Endothelial cell of umbilical vein (primary cell): ENCODE measurements around the gene PLAGL1.

Source experiments
- EZH2 ChIP-seq: IDR thresholded peaks from 2 replicates; pipeline ENCODE4 v1.6.1; 2012; ENCODE audit warnings: borderline replicate concordance, low read depth, mild to moderate bottlenecking, moderate library complexity, low read length, inconsistent platforms; ENCODE audit not compliant: severe bottlenecking
- FOS ChIP-seq: IDR thresholded peaks from 2 replicates; pipeline ENCODE4 v1.6.1; 2011; ENCODE audit warnings: mild to moderate bottlenecking, low read length, moderate library complexity, borderline replicate concordance; ENCODE audit not compliant: insufficient read depth
- JUN ChIP-seq: IDR thresholded peaks from 2 replicates; pipeline ENCODE4 v1.6.1; 2011; ENCODE audit warnings: borderline replicate concordance, low read depth; ENCODE audit not compliant: insufficient read length, insufficient read depth
- MYC ChIP-seq: IDR thresholded peaks from one replicate; pipeline ENCODE4 v1.6.1; 2011; ENCODE audit warnings: mild to moderate bottlenecking, low read depth, low read length
- POLR2A ChIP-seq: IDR thresholded peaks from 2 replicates; pipeline ENCODE4 v1.6.1; 2012; ENCODE audit warnings: low read depth, mild to moderate bottlenecking, control low read depth, low read length
- POLR2AphosphoS5 ChIP-seq: IDR thresholded peaks from 2 replicates; pipeline ENCODE4 v1.6.1; 2012; ENCODE audit warnings: low read depth, mild to moderate bottlenecking, control low read depth, low read length, moderate library complexity; ENCODE audit not compliant: insufficient read depth
- TF ChIP-seq, protein P1 (sequence below), 2 donors: IDR thresholded peaks; 1 replicate in 1 of 2; 2 replicates in 1 of 2; pipeline ENCODE4 v1.5.1; 2011; ENCODE audit warnings: low read length in 2 of 2, mild to moderate bottlenecking in 2 of 2, moderate library complexity in 2 of 2, control low read depth in 1 of 2, inconsistent platforms in 1 of 2, low read depth in 1 of 2; ENCODE audit not compliant: insufficient read depth in 1 of 2; ENCODE audit errors: extremely low read depth in 1 of 2
- TF ChIP-seq, protein P2 (sequence below): IDR thresholded peaks from 2 replicates; pipeline ENCODE4 v1.6.1; 2011; ENCODE audit not compliant: insufficient read depth, insufficient read length

DNA sequence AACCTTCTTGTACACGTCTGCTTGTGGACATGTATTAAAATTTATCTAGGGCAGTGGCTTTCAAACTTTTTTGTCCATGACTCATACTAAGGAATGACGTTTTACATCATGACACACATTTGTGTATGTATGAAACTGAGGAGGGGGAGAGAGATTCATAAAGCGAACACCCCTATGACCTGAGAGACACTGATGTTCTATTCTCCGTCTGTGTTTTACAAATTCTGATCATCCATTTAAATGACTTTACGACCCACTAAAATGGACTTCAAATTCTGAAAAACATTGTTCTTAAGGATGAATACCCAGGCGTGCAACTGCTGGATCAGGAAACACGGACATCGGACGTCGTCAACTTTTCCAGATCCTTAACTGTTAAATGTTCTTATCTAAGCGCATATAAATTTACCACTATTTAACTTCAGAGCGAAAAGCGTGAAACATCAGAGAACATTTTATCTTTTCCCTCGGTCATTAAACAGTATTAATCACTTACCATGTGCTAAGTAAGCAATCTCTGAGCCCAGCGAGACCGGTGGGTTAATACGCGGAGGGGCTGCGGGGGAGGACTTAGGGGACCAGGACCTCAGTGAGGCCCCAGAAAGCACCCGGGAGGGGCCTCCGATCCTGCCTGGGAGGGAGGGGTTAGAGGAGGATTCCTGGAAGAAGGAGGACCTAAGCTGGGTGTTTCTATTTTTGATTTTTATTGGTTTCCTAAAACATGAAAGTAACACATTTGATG lies 1.2 kb downstream of the PLAGL1 start:
- no peak for TF ChIP-seq POLR2A
- no peak for TF ChIP-seq EZH2
- TF ChIP-seq, protein P1, sequence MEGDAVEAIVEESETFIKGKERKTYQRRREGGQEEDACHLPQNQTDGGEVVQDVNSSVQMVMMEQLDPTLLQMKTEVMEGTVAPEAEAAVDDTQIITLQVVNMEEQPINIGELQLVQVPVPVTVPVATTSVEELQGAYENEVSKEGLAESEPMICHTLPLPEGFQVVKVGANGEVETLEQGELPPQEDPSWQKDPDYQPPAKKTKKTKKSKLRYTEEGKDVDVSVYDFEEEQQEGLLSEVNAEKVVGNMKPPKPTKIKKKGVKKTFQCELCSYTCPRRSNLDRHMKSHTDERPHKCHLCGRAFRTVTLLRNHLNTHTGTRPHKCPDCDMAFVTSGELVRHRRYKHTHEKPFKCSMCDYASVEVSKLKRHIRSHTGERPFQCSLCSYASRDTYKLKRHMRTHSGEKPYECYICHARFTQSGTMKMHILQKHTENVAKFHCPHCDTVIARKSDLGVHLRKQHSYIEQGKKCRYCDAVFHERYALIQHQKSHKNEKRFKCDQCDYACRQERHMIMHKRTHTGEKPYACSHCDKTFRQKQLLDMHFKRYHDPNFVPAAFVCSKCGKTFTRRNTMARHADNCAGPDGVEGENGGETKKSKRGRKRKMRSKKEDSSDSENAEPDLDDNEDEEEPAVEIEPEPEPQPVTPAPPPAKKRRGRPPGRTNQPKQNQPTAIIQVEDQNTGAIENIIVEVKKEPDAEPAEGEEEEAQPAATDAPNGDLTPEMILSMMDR (IDR thresholded peaks at IDR 0.05; ENCODE audit: extremely low read depth in 1 of 2, insufficient read depth in 1 of 2, low read depth in 1 of 2, low read length in 2 of 2): no peak
- TF ChIP-seq, protein P2, sequence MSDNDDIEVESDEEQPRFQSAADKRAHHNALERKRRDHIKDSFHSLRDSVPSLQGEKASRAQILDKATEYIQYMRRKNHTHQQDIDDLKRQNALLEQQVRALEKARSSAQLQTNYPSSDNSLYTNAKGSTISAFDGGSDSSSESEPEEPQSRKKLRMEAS: no peak
- no peak for TF ChIP-seq POLR2AphosphoS5
- no peak for TF ChIP-seq MYC
- TF ChIP-seq JUN: peak; percentile 73
- TF ChIP-seq FOS: peak; percentile 47
